Liver (tissue), 3 donors: ENCODE measurements around the gene TNPO3.

Experiments used
- ATF3 ChIP-seq: IDR thresholded peaks from 2 replicates; pipeline ENCODE4 v1.6.1; 2016; ENCODE audit warnings: antibody characterized with exemption
- CTCF ChIP-seq: fragments of 150-350 bp; IDR thresholded peaks from 2 replicates; pipeline ENCODE4 v1.5.1; 2017; ENCODE audit warnings: improper control_type of control experiment, low read depth, low read length; ENCODE audit not compliant: missing input control
- EGR1 ChIP-seq, 2 donors: IDR thresholded peaks; 2 replicates each; pipeline ENCODE4 v1.6.1; 2016 to 2018; ENCODE audit warnings: antibody characterized with exemption in 2 of 2, low read depth in 2 of 2
- GABPA ChIP-seq, 2 donors: IDR thresholded peaks in 1 of 2; conservative IDR thresholded peaks in 1 of 2; 2 replicates each; pipeline ENCODE4 v1.6.1; 2016; ENCODE audit warnings: antibody characterized with exemption in 2 of 2, mild to moderate bottlenecking in 1 of 2, moderate library complexity in 1 of 2
- HNF4A ChIP-seq, 2 donors: conservative IDR thresholded peaks; 2 replicates each; pipeline ENCODE4 v1.6.1; 2016; ENCODE audit warnings: antibody characterized with exemption in 2 of 2, mild to moderate bottlenecking in 2 of 2
- JUND ChIP-seq, 2 donors: IDR thresholded peaks; 2 replicates each; pipeline ENCODE4 v1.6.1; 2016; ENCODE audit warnings: antibody characterized with exemption in 2 of 2
- RAD21 ChIP-seq, 2 donors: IDR thresholded peaks; 2 replicates each; pipeline ENCODE4 v1.6.1; 2016; ENCODE audit warnings: antibody characterized with exemption in 2 of 2, mild to moderate bottlenecking in 2 of 2
- REST ChIP-seq: IDR thresholded peaks from 2 replicates; pipeline ENCODE4 v1.6.1; 2016; ENCODE audit warnings: antibody characterized with exemption, mild to moderate bottlenecking
- RXRA ChIP-seq, 2 donors: IDR thresholded peaks; 2 replicates each; pipeline ENCODE4 v1.6.1; 2017 to 2018; ENCODE audit warnings: antibody characterized with exemption in 2 of 2, mild to moderate bottlenecking in 1 of 2
- TAF1 ChIP-seq: conservative IDR thresholded peaks from 2 replicates; pipeline ENCODE4 v1.6.1; 2016; ENCODE audit warnings: antibody characterized with exemption, mild to moderate bottlenecking
- YY1 ChIP-seq: IDR thresholded peaks from 2 replicates; pipeline ENCODE4 v1.6.1; 2016; ENCODE audit warnings: antibody characterized with exemption, mild to moderate bottlenecking
- ZBTB33 ChIP-seq: IDR thresholded peaks from 2 replicates; pipeline ENCODE4 v1.6.1; 2016; ENCODE audit warnings: antibody characterized with exemption
- donor health status: healthy.
- donor health status: healthy.

- TF ChIP-seq TAF1 (no peak), YY1 (no peak), REST (no peak), RXRA (IDR thresholded peaks at IDR 0.05) (no peak), CTCF (no peak), JUND (IDR thresholded peaks at IDR 0.05) (no peak), EGR1 (IDR thresholded peaks at IDR 0.05; ENCODE audit: low read depth in 2 of 2) (no peak), GABPA (IDR thresholded peaks at IDR 0.05 in 1 of 2, conservative IDR thresholded peaks at IDR 0.05 in 1 of 2) (no peak), ZBTB33 (no peak), RAD21 (IDR thresholded peaks at IDR 0.05) (no peak), ATF3 (no peak), HNF4A (conservative IDR thresholded peaks at IDR 0.05) (no peak)
Measured at GRCh38 chr7:128909625-128910568, 145.0 kb downstream of the TNPO3 start.
